SH-SY5Y (cell line): ENCODE data around the gene DMD.

Experiments used
- GATA2 ChIP-seq: IDR thresholded peaks from 2 replicates; pipeline ENCODE4 v1.6.1; 2011; ENCODE audit warnings: mild to moderate bottlenecking, low read depth, low read length
- GATA3 ChIP-seq: IDR thresholded peaks from 2 replicates; pipeline ENCODE4 v1.6.1; 2011; ENCODE audit warnings: low read depth, mild to moderate bottlenecking, low read length, moderate library complexity

DNA sequence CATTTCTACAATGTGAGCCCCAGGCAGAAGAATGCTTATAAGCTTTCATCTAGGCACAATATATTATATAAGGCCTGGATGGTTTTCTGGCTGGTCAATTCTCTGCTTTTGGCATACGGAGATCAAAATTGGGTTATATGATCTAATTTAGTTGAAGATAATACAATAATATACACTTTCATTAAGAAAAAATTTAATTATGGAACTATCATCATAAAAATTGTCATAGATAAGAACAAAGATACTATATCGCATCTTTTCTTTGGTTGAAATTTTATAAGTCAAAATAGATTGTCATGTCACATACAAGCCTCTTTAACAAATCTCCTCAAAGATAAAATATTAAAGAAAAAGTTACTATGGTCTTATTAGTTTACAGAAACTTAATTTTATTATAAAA lies 17.1 kb downstream of the DMD start:
- TF ChIP-seq GATA2 (no peak), GATA3 (no peak)
